Measurements from ENCODE around the gene ZBED6.

- TF ChIP-seq CTCF (IDR thresholded peaks at IDR 0.05; ENCODE audit: low read depth, low read length, missing input control), result no peak
- TF ChIP-seq SP1 (IDR thresholded peaks at IDR 0.05), result no peak
- TF ChIP-seq FOXA1 (IDR thresholded peaks at IDR 0.05), result no peak
- no peak for TF ChIP-seq GABPA (IDR thresholded peaks at IDR 0.05 in 1 of 2, conservative IDR thresholded peaks at IDR 0.05 in 1 of 2)
- no peak for TF ChIP-seq REST (IDR thresholded peaks at IDR 0.05)
- no peak for TF ChIP-seq MAX (IDR thresholded peaks at IDR 0.05)
- no peak for TF ChIP-seq TAF1 (conservative IDR thresholded peaks at IDR 0.05)
- no peak for TF ChIP-seq RXRA (IDR thresholded peaks at IDR 0.05)
- no peak for TF ChIP-seq JUND (IDR thresholded peaks at IDR 0.05)
- no peak for TF ChIP-seq YY1 (IDR thresholded peaks at IDR 0.05)
Measured at GRCh38 chr1:203791498-203791897, 3.9 kb upstream of the ZBED6 start.
